NCI-H446 treated with DMSO at 0.1 percent for 48 hours (cell line): ENCODE data around the gene PTX3.

Experiments used
- DNase-seq: peaks from one replicate; lab custom pipeline; 2025; lab: John Stamatoyannopoulos, UW

PTX3 gene

DNA sequence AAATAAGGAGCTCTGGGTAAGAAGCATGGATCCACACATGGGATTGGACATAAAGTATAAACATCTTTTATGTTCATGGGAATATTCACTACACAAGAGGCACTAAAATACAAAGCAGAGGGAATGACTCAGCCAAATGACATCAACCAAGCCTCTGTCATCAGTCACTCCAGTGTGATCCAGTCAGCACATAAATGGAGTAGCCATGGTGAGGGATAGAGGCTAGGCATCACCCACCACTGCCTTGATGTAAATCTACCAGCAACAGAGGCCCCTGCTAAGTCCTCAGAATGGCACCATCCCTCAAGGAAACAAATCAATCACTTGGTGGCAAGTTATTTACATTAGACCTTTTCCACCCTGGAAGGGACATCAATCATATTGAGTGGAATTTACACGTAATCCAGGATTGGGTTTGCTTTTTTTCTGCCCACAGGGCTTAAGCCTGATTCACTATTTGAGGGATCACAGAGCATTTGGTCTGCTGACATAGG, 39.3 kb downstream of the PTX3 start:
- DNase-seq, result no peak

GRCh38 chr3:157477441-157477840, 40.8 kb downstream of the PTX3 start:
- no peak for DNase-seq

DNA sequence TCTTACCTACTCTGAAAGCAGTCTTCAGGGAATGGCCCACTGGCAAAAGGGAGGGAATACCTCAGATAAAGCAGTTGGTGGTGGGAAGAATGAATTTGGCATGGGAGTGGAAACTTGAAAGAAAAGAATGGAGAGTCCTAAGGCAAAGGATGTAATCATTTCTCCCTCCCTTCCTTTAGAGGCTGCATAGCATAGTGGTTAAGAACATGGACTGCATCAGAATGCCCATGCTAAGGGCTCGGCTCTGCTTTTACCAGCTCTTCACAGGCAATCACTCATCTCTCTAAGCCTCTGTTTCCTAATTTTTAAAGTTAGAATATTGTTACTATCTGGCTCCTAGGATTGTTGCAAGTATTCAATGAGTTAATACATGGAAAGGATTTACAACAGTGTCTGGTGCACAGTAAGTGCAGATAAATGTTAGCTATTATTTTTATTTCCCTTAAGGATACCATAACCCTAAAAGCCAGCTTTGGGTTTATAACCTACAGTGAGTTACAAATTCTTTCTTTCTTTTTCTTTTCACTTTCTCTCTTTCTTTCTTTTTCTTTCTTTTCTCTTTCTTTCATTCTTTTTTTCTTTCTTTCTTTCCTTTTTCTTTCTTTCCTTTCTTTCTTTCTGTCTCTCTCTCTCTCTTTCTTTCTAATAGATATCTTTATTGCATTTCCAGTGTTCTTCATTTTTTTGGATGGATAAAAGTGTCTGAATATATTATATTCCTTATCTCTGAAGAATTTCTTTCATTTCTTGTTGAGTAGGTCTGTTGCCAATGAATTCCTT, 43.0 kb downstream of the PTX3 start:
- no peak for DNase-seq

GRCh38 chr3:157487339-157487738, 50.7 kb downstream of the PTX3 start:
- no peak for DNase-seq

- DNase-seq, result no peak
Observed at GRCh38 chr3:157488144-157488543, 51.5 kb downstream of the PTX3 start.

GRCh38 chr3:157491136-157491535, 54.5 kb downstream of the PTX3 start:
- no peak for DNase-seq
